ENCODE results near the gene VEZT.
"Not testable (repeated sequence)": the region's sequence is repeated elsewhere in the genome, so short reads cannot be mapped to it uniquely, and the experiment has no call there.

The VEZT gene

DNA sequence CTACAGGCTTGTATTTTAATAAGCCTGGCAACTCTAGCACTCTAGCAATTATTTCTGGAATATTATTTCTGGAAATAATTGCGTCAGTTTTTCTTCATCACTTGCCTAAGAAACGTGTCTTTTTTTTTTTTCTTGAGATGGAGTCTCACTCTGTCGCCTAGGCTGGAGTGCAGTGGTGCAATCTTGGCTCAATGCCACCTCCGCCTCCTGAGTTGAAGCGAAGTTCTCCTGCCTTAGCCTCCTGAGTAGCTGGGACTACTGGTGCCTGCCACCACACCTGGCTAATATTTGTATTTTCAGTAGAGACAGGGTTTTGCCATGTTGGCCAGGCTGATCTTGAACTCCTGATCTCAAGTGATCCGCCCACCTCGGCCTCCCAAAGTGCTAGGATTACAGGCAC is 106.6 kb downstream of the VEZT start:
- DNase-seq = not testable (repeated sequence)

DNA sequence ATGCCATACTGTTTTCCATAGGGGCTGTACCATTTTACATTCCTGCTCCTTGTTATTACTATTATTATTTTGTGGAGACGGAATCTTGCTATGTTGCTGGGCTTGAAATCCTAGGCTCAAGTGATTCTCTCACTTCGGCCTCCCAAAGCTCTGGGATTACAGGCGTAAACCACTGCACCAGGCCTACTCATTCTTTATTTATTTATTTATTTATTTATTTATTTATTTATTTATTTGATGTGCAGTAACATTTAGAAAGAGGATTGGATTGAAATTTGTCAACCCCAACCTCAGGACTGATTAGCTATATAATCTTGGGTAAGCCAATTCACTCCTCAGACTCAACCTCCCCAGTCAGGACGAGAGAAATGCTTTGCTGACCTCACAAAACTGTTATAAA is 107.9 kb downstream of the VEZT start:
- DNase-seq = no peak

DNA sequence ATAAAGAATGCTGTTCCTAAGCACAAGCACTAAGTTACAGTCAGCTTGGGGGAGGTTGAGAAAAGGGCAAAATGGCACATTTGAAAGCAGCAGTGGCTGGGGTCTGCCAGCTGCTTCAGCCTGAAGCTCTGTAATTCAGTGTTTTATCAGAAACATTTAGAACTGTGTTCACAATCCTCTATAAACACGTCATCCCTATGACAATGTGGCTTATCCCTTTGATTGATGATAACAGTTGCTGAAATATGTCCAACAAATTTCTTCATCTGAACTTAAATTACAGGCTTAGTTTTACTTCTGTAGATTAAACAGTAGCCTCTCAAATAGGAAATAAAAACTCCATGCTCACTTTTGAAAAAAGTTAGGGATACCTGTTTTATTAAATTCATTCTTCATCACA is 108.8 kb downstream of the VEZT start:
- peak; percentile 32 for DNase-seq

DNA sequence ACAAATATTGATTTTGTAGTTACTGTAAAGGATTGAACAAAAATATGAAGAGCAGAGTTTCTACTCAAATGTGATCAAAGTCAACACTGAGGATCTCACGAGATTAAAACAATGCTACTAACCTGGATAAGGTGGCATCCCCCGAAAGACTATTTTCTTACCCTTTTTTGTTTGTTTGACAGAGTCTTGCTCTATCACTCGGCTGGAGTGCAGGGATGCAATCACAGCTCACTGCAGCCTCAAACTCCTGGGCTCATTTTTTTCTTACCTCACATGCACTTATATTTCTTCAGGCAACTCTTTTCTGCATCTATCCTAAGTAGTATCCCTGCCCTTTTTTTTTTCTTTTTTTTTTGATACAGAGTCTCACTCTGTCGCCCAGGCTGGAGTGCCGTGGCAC is 109.2 kb downstream of the VEZT start:
- no peak for DNase-seq

DNA sequence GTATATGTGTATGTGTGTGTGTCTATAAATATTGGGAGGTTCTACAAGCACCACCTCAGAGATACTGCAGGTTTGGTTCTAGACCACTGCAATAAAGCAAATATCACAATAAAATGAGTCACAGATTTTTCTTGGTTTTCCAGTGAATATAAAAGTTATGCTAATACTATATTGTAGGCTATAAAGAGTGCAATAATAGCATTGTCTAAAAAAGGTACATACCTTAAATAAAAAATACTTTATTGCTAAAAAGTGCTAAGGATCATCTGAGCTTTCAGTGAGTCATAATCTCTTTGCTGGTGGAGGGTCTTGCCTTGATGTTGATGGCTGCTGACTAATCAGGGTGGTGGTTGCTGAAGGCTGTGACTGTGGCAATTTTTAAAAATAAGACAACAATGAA is 111.1 kb downstream of the VEZT start:
- DNase-seq = no peak

DNA sequence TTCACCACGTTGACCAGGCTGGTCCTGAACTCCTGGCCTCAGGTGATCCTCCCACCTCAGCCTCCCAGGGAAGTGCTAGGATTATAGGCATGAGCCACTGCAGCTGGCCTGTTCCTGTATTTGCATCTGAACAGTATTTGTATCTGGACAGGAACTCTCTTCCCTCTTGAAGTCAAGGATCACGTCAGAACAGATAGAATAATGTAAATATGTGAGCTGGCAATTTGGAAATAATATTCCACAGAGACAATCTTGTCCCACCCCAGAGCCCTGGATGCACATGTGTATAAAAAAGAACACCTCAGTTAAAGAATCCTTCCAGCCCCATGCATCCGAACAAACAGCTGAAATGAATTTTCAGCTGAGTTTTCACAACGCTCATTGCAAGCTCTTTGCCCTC is 118.3 kb downstream of the VEZT start:
- no peak for DNase-seq

DNA sequence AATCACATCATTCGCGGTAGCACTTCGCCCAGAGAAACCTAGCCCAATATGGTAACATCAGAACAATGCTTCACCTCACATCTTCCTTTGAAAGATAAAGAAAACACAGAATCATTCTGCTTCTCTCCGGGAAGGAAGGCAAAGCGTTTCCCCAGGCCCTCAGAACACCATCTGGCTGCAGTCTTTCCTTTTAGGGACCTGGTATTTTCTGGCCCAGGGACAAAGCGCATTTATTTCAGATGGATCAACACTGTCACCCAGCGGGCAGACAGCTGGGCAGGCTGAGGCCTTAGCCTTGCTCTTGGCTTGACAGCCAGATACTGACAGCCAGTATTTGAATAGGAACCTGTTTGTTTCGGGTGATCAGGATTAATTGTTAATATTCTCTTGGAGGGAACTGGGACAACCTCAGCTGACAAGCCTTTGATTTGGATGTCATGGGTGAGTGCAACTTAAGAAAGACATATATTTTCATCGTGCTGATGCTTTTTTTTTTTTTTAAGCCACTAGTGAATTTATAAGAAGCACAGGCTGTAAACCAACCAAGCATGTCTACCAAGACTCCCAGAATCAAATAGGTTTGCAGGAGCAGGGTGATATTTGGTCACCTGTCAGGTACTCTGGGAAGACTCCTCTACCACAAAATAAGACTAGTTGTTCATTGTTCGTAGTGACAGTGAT is 118.9 kb downstream of the VEZT start:
- no peak for DNase-seq

DNA sequence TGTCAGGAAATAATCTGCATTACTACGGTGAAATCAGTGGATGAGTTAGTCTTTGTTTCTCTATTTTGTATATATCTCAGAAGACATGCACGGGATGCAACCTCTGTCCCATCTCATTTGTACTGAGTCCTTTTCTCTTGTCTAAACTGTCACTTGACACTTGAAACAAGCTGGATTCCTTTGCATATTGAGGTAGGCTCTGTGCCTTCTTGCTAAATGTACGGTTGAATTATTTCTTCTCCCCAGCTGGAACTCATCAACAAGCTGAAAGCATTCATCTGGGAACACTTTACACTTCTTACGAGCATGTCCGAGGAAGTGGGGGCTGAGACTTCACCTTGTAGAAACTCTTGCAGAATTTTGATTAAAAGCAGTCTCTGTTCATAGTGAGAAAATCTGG is 119.5 kb downstream of the VEZT start:
- DNase-seq = no peak

DNA sequence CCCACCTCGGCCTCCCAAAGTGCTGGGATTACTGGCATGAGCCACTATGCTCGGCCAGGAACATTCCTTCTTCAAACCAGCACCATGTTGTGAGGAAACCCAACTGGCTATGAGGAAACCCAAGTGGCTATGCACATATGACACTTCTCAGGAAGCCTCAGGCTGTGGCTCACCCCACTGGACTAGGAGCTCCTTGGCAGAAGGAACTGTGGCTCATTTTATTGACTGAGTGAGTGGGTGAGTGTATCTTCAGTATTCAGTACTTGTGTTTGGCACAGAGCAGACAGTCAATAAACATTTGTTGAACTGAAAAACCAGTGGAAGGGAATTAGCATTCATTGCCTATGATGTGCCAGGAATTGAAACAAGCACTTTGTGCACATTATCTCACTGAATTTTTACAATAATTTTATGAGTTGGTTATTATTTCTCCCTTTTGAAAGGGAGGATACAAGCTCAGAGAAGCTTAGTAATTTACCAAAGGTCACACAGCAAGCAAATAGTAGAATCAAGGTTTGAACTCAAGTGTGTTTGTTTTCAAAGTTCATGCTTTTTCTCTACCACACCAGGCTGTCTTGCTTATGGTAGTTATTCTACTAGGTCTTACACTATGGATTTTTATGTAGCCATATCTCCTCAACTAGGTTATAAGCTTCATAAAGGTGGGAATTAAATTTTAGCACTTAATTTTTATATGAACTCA is 121.6 kb downstream of the VEZT start:
- no peak for DNase-seq

DNA sequence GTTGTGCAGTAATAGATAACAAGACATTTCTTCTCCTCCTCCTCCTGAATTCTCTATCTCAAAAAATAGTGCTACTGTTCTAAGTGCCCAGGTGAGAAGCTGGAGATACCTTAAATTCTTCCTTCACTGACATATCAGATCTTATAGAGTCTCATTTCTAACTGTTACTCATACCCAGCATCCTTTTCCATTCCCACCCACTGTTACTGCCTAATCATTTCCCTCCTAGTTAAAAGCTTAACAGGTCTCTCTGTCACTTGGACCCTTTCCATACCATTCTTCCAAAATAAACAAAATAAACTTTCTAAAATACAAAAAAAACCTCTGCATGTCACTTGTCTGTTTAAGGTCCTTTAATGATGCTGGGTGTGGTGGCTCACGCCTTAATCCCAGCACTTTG is 124.4 kb downstream of the VEZT start:
- no peak for DNase-seq

DNA sequence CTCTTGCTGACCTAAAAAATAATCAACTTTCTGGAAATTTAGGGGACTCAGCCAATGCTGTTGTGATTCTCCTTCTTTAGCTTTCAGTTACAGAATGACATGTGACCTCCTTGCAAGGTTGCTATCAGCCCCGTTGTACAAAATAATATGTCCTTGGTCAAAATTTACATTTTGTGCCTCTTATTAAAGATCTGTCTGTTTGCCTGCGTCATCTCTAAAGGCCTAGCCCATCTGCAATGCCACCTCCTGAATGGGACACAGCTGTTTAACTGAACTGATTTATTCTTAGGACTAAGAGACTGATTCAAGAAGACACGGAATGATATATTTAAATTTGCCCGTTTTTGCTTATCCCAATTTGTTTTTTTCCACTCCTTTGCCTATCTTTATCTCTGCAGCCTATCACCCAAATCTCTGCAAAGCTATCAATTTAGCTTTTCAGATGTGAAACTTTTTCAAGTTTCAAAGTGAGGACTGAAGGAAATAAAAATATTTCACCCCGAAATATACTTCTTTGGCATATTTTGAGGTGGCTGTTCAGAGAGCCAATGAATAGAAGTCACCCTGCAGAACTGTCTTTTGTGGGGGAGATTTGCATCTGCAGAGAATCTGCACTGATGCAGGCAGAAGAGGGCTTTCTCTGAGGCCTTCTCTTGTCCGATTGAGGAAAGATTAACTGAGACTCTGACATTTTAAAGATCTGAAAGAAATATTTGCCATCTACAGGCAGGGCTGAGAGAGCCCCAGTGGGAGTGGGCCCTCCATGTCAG is 126.0 kb downstream of the VEZT start:
- no peak for DNase-seq

DNA sequence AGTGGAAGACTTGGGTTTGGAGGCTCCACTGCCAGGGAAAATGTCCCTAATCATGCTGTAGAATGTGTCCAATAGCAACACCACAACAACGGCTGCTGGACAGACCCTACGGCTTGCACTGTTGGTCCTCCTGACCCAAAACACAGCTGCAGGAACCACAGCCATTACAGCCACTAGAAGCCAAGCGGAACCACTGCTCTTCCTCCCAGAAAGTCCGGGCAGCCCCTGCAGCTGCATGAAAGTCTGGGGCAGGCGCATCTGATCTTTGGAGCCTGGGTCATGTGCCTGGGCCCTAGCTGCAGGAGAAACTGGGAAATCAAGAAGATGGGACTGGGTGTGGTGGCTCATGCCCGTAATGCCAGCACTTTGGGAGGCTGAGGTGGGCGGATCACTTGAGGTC is 131.7 kb downstream of the VEZT start:
- no peak for DNase-seq

DNA sequence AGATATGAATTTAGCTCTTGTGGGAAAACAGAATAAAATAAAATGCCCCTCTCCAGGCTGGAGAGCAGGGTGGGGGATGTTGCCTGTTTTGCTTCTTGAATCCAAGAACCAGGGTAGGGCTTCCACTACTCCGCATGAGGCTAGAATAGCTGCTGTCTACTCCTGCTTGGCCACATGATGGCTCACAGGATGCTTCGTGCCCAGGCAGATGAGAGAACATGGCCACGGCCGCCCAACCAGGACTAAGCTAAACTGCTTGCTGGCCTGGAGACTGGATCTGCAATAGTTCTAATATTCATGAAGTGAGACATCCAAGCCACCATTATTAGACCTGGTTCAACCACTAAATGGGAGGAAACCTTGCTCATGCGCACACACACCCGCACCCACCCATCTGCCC is 134.1 kb downstream of the VEZT start:
- no peak for DNase-seq

Measured in NCI-H226 (cell line).